ENCODE data around the gene RPA1.
"Not testable (repeated sequence)": the region's sequence is repeated elsewhere in the genome, so short reads cannot be mapped to it uniquely, and the experiment has no call there.

Gene RPA1

DNA sequence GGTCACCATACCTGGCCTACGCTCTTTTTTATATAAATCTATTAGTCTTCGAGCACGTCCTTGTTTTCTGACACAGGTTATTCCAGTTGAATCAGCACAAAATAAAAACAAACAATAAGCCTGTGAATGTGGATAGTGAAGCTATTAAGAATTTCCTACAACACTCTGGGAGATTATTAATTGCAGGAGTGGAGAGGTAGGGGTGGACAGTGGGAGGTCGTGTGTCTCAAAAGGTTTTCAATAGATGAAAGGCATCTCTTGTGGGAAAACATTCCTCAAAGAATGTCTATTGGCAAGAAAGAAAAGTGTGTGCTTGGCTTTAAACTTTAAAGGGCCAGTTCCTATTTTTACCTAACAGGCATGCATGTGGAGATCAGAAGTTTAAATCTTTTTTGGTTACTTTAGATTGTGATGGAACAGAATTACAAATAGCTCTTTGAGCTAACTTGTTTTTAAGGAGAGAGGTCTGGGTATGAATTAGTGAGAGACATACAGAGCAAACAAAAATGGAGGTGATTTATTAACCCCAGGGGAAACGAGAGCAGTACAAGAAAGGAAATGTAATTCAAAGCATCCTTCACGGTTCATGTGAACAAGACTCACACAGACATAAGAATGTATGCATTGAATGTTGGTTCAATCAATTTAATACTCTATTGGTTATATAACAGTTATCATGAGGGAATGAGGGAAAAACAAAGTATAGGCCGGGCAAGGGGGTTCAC lies 9.1 kb upstream of the RPA1 start:
- no peak for DNase-seq

DNA sequence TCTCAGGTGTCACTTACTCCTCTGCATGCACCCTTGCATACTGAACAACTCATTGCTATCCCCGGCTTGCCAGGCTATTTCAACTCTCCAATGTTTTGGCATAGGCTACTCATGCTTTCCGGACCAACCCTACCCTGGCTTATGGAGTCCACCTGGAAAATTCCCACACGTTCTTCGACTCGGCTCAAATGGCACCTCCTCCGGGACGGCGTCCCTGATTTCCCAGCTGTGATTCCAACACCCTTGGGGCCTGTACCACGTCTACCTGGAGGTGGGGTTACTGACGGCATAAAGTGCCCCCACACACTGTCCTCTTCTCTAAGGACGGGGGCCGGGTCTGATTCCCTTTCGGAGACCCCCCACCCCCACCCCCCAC lies 601 bp upstream of the RPA1 start:
- DNase-seq = peak; percentile 10

- no peak for DNase-seq
These were observed 483 bp downstream of the RPA1 start for GRCh38 chr17:1830288-1830687.

DNA sequence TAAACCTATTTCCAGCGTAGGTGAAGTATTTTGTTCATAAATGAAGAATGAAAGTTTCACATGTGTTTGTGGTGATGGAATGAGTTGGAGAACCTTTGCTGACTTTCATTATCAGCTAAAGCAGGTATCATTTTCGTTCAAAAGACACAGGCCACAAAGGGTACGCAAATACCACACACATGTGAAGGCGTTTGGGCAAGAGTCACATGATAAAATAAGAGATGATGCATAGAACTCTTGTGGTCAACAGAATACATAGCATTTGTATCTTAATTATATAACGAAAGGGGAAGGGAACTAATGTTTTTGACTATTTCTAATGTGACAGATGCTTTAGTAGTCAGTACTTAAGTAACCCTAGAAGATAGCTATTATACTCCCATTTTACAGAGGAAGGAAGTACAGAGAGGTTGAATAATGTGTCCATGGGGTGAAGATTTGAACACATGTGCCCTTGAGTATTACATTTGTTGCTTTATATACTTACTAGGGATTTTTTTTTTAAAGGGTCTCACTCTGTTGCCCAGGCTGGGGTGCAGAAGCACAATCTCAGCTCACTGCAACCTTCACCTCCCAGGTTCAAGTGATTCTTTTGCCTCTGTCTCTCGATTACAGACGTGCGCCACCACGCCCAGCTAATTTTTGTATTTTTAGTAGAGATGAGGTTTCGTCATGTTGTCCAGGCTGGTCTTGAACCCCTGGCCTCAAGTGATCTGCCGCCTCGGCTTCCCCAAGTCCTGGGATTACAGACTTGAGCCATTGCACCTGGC lies 4.8 kb downstream of the RPA1 start:
- DNase-seq = peak; percentile 40

DNA sequence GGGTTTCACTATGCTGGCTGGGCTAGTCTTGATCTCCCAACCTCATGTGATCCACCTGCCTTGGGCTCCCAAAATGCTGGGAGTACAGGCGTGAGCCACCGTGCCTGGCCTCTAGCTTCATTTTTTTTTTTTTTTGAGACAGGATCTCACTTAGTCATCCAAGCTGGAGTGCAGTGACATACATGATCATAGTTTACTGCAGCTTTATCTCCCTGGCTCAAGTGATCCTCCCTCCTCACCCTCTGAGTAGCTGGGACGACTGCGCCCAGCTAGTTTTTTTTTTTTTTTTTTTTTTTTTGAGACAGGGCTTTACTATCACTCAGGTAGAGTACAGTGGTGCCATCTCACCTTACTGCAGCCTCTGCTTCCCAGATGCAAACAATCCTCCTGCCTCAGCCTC lies 9.7 kb downstream of the RPA1 start:
- no peak for DNase-seq

GRCh38 chr17:1843947-1844346 lies 14.1 kb downstream of the RPA1 start:
- DNase-seq = no peak

GRCh38 chr17:1847191-1847590 lies 17.4 kb downstream of the RPA1 start:
- DNase-seq = no peak

GRCh38 chr17:1852327-1852726 lies 22.5 kb downstream of the RPA1 start:
- DNase-seq = no peak

GRCh38 chr17:1853698-1854097 lies 23.9 kb downstream of the RPA1 start:
- DNase-seq = no peak

DNA sequence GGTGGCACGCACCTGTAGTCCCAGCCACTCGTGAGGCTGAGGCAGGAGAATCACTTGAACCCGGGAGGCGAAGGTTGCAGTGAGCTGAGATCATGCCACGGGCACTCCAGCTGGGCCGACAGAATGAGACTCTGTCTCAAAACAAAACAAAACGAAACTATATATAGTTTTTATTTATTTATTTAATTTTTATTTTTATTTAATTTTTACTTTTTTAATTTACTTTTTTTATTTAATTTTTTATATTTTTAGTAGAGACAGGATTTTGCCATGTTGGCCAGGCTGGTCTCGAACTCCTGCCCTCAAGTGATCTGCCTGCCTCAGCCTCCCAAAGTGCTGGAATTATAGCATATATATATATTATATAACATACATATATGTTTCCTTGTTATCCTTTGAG lies 26.7 kb downstream of the RPA1 start:
- not testable (repeated sequence) for DNase-seq

GRCh38 chr17:1860978-1861377 lies 31.2 kb downstream of the RPA1 start:
- no peak for DNase-seq

DNA sequence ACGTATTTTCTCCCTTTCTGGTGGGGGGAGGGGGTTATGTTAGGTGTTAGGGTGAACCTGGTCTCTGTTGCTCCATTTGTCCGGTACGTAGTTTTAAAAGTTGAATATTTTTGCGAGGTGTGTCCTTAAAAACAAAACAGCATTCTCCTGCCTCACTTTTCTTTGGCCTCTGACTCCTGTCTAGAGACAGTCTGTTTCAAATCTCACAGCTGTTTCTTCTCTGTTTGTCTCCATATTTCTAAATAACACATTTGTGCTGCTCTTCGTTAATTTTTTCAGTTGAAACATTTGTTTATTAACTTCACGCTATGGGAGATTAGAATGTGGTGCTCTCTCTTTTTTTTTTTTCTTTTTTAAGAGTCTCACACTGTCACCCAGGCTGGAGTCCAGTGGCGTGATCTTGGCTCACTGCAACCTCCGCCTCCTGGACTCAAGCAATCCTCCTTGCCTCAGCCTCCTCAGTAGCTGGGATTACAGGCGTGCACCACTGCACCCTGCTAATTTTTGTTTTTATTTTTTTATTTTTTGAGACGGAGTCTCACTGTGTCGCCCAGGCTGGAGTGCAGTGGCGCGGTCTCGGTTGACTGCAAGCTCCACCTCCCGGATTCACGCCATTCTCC lies 31.7 kb downstream of the RPA1 start:
- no peak for DNase-seq

GRCh38 chr17:1865252-1866037 lies 35.6 kb downstream of the RPA1 start:
- peak; percentile 34 for DNase-seq

GRCh38 chr17:1867307-1867706 lies 37.5 kb downstream of the RPA1 start:
- DNase-seq = no peak

- no peak for DNase-seq
These were observed 38.3 kb downstream of the RPA1 start for GRCh38 chr17:1868090-1868489.

DNA sequence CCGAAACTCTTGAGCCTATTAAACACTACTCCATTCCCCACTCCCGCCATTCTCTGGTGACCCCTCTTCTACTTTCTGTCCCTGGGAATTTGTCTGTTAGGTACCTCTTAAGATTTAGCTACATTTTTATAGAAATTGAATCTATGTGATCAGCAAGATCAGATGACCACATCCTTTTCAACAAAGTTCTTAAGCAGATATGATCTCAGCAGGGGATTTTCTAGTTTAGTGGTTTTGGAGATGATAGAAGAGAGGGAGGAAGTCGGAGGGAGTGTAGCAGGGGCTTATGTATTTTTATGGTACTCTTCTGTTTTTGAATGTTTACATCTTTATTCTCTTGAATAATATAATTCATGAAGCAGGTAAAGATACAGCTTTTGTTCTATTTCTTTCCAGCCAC lies 40.8 kb downstream of the RPA1 start:
- no peak for DNase-seq

DNA sequence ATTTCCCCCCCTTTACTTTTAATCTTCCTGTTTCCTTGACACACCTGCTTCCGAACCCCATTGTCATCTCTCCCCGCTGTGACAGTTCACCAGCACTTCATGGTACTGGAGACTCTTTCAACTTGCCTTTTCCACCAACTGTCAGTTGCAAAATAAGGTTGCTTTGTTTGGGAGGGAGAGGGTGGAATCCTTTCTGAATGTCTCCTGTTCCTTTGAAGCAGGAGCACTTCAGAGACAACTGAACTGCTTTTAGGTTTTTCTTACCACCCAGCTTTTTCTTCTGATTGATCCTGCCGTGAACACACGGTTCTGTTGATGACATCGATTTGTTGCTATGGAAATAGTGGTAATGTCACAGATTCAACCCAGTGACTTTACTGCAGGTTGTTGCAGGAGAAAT lies 42.0 kb downstream of the RPA1 start:
- DNase-seq = no peak

- no peak for DNase-seq
These were observed 42.4 kb downstream of the RPA1 start for GRCh38 chr17:1872254-1872653.

DNA sequence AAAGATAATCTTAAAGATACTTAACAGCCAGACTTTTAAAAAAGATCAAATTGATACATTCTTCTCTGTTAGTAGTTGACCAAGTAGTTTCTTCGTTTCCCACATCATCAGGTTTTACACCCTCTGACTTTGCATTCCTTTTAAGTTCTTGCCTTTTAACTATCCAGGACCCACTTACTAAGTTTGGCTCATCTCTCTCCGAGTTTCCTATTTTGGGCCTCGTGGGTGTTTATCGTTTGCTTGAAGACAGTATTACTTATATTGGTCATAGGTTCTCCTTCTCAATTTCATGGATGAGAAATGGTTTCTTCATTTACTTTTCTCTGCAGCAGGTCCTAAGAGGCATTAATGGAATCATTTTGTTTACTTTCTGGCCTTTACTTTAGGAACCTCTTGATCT lies 43.2 kb downstream of the RPA1 start:
- peak; percentile 22 for DNase-seq

DNA sequence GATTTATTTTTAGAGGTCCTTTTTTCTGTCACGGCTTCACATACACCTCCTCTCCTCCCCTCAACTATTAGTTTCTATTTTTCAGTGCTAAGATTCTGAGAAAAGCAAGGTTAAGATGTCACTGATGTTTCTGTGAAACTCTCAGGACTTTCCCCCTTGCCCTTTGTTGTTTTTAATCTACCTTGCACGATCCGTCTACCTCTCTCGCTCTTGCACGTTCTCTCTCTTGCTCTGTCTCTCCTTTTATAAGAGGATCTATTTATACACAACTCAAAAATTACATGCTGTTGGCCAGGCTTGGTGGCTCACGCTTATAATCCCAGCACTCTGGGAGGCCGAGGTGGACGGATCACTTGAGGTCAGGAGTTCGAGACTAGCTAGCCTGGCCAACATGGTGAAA lies 43.6 kb downstream of the RPA1 start:
- DNase-seq = no peak

DNA sequence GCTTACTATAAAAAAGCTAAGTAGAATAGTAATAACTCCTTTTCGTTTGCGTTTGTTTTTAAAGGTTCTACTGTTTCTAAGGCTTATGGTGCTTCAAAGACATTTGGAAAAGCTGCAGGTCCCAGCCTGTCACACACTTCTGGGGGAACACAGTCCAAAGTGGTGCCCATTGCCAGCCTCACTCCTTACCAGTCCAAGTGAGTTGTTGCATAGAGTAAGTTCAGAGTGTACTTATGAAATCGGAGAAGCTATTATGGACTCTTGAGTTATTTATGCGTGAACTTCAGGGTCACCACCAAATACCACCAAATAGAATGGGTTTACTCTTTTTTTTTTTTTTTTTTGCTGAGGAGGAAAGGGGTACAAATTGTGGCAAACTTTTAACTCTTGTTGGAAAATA lies 45.8 kb downstream of the RPA1 start:
- no peak for DNase-seq

GRCh38 chr17:1878419-1879121 lies 48.8 kb downstream of the RPA1 start:
- no peak for DNase-seq
